ENCODE data around the gene SORCS3. TPM values are rescaled to one million over a fixed set of nuclear protein-coding genes. Genes with fewer than 3 reads are reported as not detected.

SORCS3 gene
- total and polyA plus RNA-seq, 9 of the 15 experiments (the other 6 are each of a cell fraction or from before 2014, with no cell fraction given) = not detected

- TF ChIP-seq CHD7 (IDR thresholded peaks at IDR 0.05; ENCODE audit: low read depth, low read length) (no peak), ZNF583 (CRISPR knock-in tag; IDR thresholded peaks at IDR 0.05) (no peak), EGR1 (conservative IDR thresholded peaks at IDR 0.05) (no peak), MTA1 (IDR thresholded peaks at IDR 0.05; ENCODE audit: borderline replicate concordance) (no peak), PCBP2 (IDR thresholded peaks at IDR 0.05; ENCODE audit: low read depth, low read length, poor library complexity, severe bottlenecking) (no peak), PHF20 (IDR thresholded peaks at IDR 0.05; ENCODE audit: partially characterized antibody) (no peak)
Observed at GRCh38 chr10:104640339-104641186, 527 bp upstream of the SORCS3 start (continued).

Measured in K562 (cell line).